GM12865 (cell line): ENCODE data around the gene OR5AP2.
A peak's percentile ranks its signal among the peaks of the same experiment; 100 is the strongest.
"Not testable (repeated sequence)": the region's sequence is repeated elsewhere in the genome, so short reads cannot be mapped to it uniquely, and the experiment has no call there.

Source experiments
- DNase-seq: peaks from one replicate; pipeline ENCODE4 v3.0.0; 2010; ENCODE audit warnings: low read depth
- H3K4me3 ChIP-seq: 2 replicates; pipeline ENCODE4 v1.5.1; 2011; ENCODE audit warnings: mild to moderate bottlenecking, low read depth, low read length, control low read depth
- CTCF ChIP-seq: IDR thresholded peaks from 2 replicates; pipeline ENCODE4 v1.5.1; 2011; ENCODE audit warnings: low read length, control low read depth, low read depth, inconsistent platforms; ENCODE audit not compliant: insufficient read depth; ENCODE audit errors: missing control alignments

OR5AP2 gene

DNA sequence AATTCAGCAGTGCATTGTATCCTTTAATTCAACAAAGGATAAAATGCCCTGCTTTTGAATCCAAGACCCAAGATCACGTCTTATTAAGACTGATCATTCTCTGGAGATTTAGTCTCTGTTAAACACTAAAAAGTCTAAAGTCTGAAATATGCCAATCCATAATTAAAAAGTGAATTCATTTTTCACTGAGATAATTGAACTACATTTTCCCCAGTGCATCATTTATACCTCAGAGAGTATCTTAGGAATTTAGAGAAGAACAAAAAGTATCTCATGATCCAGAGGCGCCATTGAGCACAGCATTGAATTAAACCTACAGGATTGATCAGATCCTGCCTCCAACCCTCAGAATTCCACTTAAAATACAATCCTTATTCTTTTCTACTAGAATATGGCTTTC lies 5.4 kb downstream of the OR5AP2 start:
- no peak overlapping the region for H3K4me3 ChIP-seq
- DNase-seq = no peak
- no peak for TF ChIP-seq CTCF

DNA sequence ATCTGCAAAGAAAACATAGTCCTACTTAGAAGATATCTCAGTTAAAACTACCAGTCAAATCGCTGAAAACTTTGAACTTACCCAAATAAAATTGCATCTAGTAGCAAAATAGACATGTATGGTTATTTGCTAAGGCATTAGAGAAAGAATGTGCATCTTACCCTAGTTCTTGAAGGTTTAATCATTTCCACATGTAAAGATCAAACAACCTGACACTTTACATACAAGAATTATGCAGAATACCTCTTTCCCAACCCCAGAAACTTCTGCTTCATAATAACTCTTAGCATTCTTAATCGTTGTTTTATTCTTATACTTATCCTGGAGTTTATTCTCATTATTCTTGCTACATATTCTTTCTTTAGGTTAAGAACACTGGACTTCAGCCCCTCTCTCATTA lies 9.9 kb downstream of the OR5AP2 start:
- no peak for DNase-seq
- TF ChIP-seq CTCF = no peak
- H3K4me3 ChIP-seq = no peak overlapping the region

DNA sequence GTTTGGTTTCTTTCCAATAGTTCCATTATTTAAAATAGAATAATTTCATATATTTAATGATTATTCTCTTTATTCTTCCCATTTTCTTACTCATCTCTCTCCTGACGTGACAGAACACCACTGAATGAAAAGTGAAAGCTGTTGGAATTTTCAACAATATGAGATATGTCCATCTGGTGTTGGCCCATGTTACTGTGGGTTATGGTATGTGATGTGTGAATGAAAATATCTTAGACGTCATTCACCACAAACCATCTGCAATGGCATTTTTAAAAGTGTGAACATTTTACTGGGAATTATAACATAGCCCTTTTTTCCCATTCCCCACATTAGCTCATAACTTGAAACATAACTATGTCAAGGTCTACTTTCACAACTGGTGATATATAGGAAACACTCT lies 16.3 kb downstream of the OR5AP2 start:
- no peak for DNase-seq
- no peak for TF ChIP-seq CTCF
- H3K4me3 ChIP-seq = no peak overlapping the region

DNA sequence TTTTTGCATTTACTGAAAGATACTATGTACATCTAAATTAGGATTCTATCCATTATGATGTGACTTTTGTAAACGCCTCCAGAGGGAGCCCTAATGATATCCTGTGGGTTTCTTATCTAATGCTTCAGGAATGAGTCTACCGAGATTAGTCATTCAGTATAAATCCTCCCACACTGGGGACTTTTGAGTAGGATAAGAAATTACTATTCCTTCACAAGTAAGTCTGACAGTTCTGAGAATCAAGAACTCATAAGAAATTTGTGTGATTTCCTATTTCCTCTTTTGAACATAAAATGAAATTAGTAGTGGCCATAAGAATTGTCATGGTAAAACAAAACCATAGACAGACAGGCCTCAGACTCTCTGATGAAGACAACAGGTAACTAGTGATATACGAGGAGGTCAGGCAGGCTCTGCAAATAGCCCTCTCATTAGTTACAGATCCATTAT lies 17.6 kb downstream of the OR5AP2 start:
- peak; percentile 56 for DNase-seq
- H3K4me3 ChIP-seq = no peak overlapping the region
- TF ChIP-seq CTCF = peak; percentile 30

GRCh38 chr11:56611174-56611573 lies 31.1 kb downstream of the OR5AP2 start:
- TF ChIP-seq CTCF = no peak
- DNase-seq = no peak
- no peak overlapping the region for H3K4me3 ChIP-seq

DNA sequence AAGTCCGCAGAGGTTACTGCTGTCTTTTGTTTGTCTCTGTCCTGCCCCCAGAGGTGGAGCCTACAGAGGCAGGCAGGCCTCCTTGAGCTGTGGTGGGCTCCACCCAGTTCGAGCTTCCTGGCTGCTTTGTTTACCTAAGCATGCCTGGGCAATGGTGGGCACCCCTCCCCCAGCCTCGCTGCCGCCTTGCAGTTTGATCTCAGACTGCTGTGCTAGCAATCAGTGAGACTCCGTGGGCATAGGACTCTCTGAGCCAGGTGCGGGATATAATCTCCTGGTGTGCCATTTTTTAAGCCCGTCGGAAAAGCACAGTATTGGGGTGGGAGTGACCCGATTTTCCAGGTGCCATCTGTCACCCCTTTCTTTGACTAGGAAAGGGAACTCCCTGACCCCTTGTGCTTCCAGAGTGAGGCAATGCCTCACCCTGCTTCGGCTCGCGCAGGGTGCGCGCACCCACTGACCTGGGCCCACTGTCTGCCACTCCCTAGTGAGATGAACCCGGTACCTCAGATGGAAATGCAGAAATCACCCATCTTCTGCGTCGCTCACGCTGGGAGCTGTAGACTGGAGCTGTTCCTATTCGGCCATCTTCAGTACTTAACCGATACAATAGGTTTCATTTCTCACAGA lies 50.0 kb downstream of the OR5AP2 start:
- not testable (repeated sequence) for DNase-seq, H3K4me3 ChIP-seq
